ENCODE results near the gene GTPBP10.
"Not testable (repeated sequence)": the region's sequence is repeated elsewhere in the genome, so short reads cannot be mapped to it uniquely, and the experiment has no call there.

The GTPBP10 gene
- total RNA-seq, result 14.0 to 25.9 reads per million in 2 donors

GRCh38 chr7:90346336-90347125 is at the start of gene GTPBP10:
TSS of gene GTPBP10 (plus strand) at chr7:90346716. CDS start at chr7:90346742, 26 bp downstream.
- DNase-seq, result peak; percentile 86 to 98 (median 92)

DNA sequence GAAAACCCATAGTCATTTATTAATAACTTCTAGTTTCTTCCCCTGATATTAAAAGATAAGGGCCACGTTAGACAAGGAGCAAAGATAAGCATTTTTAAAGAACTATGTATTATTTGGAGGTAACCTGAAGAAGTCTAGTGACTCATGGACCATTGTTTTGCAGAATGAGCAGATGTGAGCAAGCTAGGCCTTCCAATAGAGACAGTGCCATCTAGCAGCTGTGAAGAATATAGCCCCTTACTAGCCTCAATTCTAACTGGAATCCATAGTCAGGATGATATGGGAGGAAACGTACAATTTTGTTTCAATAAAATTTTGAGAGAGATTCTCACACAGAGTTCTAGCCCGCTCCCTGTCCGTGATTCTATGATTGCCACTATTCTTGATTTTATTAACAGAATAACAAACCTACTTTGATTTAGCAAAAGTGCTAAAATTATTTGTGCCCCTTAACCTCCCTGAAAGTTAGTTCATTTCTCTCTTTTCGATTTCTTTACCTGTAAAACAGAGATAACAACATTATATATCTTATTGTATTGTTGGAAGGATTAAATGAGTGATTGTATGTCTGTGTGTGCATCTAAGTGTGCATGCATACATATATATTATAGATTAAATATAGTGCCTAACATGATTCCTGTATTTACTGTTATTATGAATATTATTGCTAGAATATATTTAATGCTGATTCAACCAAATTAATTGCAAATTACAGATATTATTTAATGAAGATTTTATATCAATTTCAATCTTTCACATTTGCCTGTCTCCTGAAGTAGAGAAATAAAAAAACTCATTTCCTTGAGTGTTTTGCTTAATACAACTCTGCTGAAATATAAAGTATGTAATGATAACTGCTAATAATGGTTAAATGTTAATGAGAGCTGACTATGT is 48.1 kb upstream of the GTPBP10 start:
- DNase-seq, result peak in 1 of 5 experiments; percentile 9

DNA sequence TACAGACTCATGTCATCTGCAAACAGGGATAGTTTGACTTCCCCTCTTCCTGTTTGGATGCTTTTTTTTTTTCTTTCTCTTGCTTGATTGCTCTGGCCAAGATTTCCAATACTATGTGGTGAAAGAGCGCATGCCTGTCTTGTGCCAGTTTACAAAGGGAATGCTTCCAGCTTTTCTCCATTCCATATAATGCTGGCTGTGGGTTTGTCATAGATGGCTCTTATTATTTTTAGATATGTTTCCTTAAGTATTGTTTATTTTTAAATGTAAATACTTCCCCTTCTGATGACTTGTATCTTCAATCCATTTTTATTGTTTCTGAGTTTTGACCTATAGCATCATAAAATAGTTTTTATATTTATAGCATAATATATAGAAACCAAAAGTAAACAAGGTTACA is 43.3 kb upstream of the GTPBP10 start:
- DNase-seq, result no peak

GRCh38 chr7:90309872-90310271 is 36.6 kb upstream of the GTPBP10 start:
- DNase-seq, result no peak

- no peak for DNase-seq
Measured at GRCh38 chr7:90311175-90311574, 35.3 kb upstream of the GTPBP10 start.

DNA sequence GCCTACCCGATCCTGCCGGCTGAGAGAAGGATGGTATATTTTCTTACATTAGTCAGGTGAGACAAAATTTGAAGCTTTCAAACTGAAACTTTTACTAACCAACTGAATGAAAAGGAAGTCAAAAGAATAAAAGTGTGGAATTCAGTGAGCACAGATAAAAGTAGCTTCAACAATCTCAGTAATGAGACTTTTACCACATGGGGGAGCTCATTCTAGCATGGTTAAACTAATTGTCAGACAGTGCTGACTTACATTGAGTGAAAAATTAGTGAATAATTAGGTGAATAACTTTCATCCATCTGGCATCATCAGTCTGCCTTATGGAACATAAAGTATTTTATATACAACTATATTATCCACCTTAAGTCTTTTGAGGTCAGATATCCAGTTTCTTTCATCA is 33.8 kb upstream of the GTPBP10 start:
- DNase-seq, result peak in 1 of 5 experiments; percentile 8

GRCh38 chr7:90313907-90314306 is 32.6 kb upstream of the GTPBP10 start:
- DNase-seq, result no peak

DNA sequence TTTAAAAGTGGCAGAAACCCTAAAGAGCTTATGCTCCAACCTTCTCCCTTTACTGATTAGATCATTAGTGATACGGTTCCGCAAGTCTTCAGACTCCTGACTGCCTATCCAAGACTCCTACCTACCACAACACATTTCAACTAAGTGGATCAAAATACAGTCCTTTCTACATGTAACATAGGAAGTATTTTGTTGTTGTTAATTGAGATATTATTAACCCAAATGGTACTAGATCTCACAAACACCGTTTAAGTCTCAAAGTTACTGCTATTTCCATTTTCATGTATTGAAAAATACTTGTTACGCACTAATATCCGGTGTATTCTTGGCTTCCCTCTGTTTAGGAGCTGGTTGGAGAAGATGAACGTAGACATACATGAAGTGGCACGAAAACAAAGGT is 26.5 kb upstream of the GTPBP10 start:
- DNase-seq, result no peak

DNA sequence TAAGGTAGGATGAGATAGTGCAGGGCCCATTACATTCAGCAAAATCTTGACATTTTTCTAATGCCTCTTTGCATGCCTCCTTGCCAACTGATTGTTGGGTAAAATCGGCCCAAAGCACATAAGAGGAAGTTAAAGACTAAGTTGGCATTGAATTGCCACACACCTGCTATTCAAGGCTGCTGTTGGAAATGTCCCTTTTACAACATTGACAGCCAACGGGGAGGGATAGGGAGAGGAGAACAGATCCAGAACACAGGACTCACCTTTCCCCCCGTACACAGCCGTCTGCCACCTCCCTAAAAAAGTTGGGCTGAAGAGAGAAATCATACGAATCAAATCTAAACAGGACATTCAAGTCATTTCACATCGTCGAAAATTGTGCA is 26.1 kb upstream of the GTPBP10 start:
- no peak for DNase-seq

GRCh38 chr7:90320801-90321494 is 25.6 kb upstream of the GTPBP10 start, which contains the start of gene FAM237B:
TSS of gene FAM237B (minus strand) at chr7:90321304. CDS start at chr7:90319748, 1,556 bp downstream.
- no peak for DNase-seq

GRCh38 chr7:90322837-90323236 is 23.7 kb upstream of the GTPBP10 start:
- no peak for DNase-seq

DNA sequence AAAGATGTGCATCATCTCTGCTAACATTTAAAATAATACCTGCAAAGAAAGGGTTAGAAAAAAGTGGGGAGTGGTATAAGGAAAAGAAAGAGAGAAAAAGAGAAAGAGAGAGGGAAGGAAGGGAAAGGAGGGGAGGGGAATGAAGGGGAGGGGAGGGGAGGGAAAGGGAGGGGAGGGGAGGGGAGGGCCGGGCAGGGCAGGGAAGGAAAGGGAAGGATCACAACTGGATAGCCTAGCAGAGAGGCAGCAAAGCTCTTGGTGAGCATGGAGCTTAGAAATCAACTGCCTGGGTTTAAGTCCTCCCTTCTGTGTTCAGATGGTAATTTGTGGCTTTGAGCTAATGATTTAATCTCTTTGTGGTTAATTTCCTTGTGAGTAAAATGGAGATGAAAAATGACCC is 20.0 kb upstream of the GTPBP10 start:
- DNase-seq, result no peak

- DNase-seq, result no peak
Measured at GRCh38 chr7:90334193-90334843, 12.2 kb upstream of the GTPBP10 start.

GRCh38 chr7:90334926-90335325 is 11.6 kb upstream of the GTPBP10 start:
- not testable (repeated sequence) for DNase-seq

DNA sequence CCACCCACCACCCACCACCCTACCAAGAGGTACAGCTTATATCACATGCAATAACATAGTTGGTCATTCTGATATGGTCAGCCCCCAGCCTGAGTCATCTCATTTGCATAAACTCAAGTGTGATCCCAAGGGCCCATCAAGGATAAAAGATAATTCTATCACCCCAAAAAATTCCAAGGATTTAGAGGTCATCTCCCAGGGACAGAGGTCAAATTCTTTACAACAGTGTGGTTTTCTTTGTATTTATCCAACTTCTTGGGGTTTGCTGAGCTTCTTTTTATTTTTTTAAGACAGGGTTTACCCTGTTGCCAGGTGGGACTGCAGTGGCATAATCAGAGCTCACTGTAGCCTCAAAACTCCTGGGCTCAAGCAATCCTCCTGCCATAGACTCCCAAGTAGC is 9.4 kb upstream of the GTPBP10 start:
- no peak for DNase-seq

GRCh38 chr7:90345016-90345415 is 1.5 kb upstream of the GTPBP10 start:
- DNase-seq, result no peak

DNA sequence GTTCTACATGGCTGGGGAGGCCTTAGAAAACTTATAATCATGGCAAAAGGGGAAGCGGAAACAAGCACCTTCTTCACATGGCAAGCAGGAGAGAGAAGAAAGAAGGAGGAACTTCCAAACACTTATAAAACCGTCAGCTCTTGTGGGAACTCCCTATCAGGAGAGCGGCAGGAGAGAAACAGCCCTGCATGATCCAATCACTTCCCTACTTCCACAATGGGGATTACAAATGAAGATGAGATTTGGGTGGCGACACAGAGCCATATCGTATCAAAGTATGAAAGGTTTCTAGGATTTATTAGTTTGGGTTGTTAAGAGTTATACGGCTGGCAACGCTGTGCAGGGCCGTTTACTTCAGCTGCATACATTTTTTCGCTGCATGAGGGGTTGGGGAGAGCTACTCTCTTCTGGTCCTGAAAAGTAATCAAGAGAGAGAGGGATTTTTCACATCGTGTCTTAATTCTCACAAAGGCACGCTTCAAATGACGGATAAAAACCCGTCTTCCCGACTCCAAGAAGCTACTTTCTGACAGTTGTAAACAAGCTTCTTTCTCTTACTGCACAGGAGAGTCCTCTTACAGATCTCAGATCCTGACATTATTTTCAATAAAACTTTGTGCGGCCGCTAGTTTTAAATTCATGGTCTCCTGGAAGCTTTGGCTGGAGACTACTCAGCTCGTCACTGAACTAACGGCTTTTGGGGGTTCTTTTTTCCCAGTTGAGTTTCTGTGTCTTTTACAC is 751 bp upstream of the GTPBP10 start:
- peak in 1 of 5 experiments; percentile 13 for DNase-seq

GRCh38 chr7:90347759-90348158 is 1.2 kb downstream of the GTPBP10 start:
- DNase-seq, result no peak

DNA sequence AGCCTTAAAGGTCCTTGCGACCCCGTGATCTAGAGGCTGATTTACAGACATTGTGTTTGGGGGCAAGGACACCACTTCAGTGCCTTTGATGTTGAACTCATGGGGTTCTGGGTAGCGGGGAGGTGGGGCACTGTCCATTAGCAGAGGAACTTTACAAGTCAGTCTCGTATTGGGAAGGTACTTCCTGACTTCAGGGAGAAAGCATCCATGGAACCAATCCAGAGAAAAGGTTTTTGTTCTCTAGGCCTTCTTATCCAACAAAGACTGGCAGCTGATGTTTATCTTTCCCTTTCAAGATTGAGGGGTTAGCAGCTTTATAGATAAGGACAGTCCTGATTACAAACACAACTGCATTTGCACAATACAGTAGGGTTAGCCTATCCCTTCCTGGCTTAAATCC is 2.8 kb downstream of the GTPBP10 start:
- DNase-seq, result no peak

DNA sequence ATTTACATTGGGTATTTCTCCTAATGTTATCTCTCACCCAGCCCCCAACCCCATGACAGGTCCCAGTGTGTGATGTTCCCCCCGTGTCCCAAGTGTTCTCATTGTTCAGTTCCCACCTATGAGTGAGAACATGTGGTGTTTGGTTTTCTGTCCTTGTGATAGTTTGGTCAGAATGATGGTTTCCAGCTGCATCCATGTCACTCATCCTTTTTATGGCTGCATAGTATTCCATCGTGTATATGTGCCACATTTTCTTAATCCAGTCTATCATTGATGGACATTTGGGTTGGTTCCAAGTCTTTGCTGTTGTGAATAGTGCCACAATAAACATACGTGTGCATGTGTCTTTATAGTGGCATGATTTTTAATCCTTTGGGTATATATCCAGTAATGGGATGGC is 3.5 kb downstream of the GTPBP10 start:
- DNase-seq, result not testable (repeated sequence)

GRCh38 chr7:90351987-90352386 is 5.5 kb downstream of the GTPBP10 start:
- DNase-seq, result no peak

GRCh38 chr7:90383422-90383821 is 36.9 kb downstream of the GTPBP10 start:
- DNase-seq, result no peak

All from T-helper 2 cell (primary cell).